ENCODE measurements around the gene MAML2.

MAML2 gene

DNA sequence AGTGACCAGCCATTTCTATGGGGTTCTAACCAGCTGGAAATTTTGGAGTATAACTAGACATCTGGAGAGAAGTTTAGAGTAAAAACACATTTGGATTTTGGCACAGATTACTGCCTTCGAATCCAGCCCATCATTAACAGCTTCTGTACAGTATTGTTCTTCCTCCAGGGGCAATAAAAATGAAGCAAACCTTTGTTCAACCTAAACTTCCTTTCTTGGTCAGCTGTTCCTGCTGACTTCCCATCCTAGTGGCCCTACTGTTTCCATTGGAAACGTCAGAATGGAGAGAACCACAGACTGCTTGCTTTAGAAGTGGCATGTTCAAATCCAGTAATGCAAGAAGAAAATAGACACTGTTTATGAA, 215.4 kb downstream of the MAML2 start:
- no peaks in the 10 kb centered on the region for H3K9me3 ChIP-seq (ENCODE audit: control insufficient read depth, low read length)
- no peak overlapping the region for H3K9ac ChIP-seq (ENCODE audit: low read length)
- H3K36me3 ChIP-seq (ENCODE audit: control insufficient read depth, insufficient read depth, low read length, severe bottlenecking) = peaks cover 4% of the 10 kb centered on the region
- H3K4me3 ChIP-seq (ENCODE audit: low read length) = no peak overlapping the region
- no peaks in the 10 kb centered on the region for H3K27me3 ChIP-seq (replicated peaks; ENCODE audit: control insufficient read depth, insufficient read depth, low read length)
- H3K4me1 ChIP-seq (ENCODE audit: control insufficient read depth, insufficient read depth, low read length) = no peaks in the 10 kb centered on the region
- DNase-seq (ENCODE audit: low read depth) = no peak

GRCh38 chr11:96126917-96127595, 215.9 kb downstream of the MAML2 start:
- peaks cover under 1% of the 10 kb centered on the region for H3K36me3 ChIP-seq (ENCODE audit: control insufficient read depth, insufficient read depth, low read length, severe bottlenecking)

GRCh38 chr11:96125400-96125799, 217.6 kb downstream of the MAML2 start:
- H3K9ac ChIP-seq (ENCODE audit: low read length) = no peak overlapping the region
- no peaks in the 10 kb centered on the region for H3K4me1 ChIP-seq (ENCODE audit: control insufficient read depth, insufficient read depth, low read length)
- H3K27me3 ChIP-seq (replicated peaks; ENCODE audit: control insufficient read depth, insufficient read depth, low read length) = no peaks in the 10 kb centered on the region
- no peaks in the 10 kb centered on the region for H3K9me3 ChIP-seq (ENCODE audit: control insufficient read depth, low read length)
- H3K4me3 ChIP-seq (ENCODE audit: low read length) = no peak overlapping the region
- no peak for DNase-seq (ENCODE audit: low read depth)
- H3K36me3 ChIP-seq (ENCODE audit: control insufficient read depth, insufficient read depth, low read length, severe bottlenecking) = no peaks in the 10 kb centered on the region

More at GRCh38 chr11:96126917-96127595, 215.9 kb downstream of the MAML2 start:
- H3K9ac ChIP-seq (ENCODE audit: low read length) = no peak overlapping the region
- DNase-seq (ENCODE audit: low read depth) = no peak
- no peaks in the 10 kb centered on the region for H3K9me3 ChIP-seq (ENCODE audit: control insufficient read depth, low read length)
- H3K4me3 ChIP-seq (ENCODE audit: low read length) = no peak overlapping the region
- H3K27me3 ChIP-seq (replicated peaks; ENCODE audit: control insufficient read depth, insufficient read depth, low read length) = no peaks in the 10 kb centered on the region
- H3K4me1 ChIP-seq (ENCODE audit: control insufficient read depth, insufficient read depth, low read length) = no peaks in the 10 kb centered on the region

DNA sequence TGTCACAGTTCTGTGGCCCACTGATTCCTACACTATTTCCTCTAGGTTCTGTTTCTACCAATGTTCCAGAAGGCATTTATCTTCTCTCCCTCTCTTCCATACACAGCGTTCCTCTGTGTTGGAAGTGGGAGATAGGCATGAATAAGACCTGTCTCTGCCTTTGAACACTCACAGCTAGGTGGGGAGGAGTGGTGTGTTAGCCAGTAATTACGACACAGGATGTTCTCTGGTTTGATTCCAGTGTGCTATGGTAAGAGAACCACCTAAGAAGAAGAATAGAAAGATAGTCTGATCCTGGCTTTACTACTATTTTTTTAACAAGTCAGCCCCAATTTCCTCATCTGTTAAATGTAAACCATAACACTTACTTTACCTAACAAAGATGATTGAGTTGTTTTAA, 218.8 kb downstream of the MAML2 start:
- Histone ChIP-seq H3K9me3 (ENCODE audit: control insufficient read depth, low read length) (no peaks in the 10 kb centered on the region), H3K4me1 (ENCODE audit: control insufficient read depth, insufficient read depth, low read length) (no peaks in the 10 kb centered on the region), H3K36me3 (ENCODE audit: control insufficient read depth, insufficient read depth, low read length, severe bottlenecking) (no peaks in the 10 kb centered on the region), H3K4me3 (ENCODE audit: low read length) (no peak overlapping the region), H3K9ac (ENCODE audit: low read length) (no peak overlapping the region), H3K27me3 (replicated peaks; ENCODE audit: control insufficient read depth, insufficient read depth, low read length) (no peaks in the 10 kb centered on the region)
- no peak for DNase-seq (ENCODE audit: low read depth)

- Histone ChIP-seq H3K4me1 (ENCODE audit: control insufficient read depth, insufficient read depth, low read length) (no peaks in the 10 kb centered on the region), H3K36me3 (ENCODE audit: control insufficient read depth, insufficient read depth, low read length, severe bottlenecking) (no peaks in the 10 kb centered on the region), H3K9me3 (ENCODE audit: control insufficient read depth, low read length) (no peaks in the 10 kb centered on the region), H3K27me3 (replicated peaks; ENCODE audit: control insufficient read depth, insufficient read depth, low read length) (no peaks in the 10 kb centered on the region), H3K4me3 (ENCODE audit: low read length) (no peak overlapping the region), H3K9ac (ENCODE audit: low read length) (no peak overlapping the region)
- DNase-seq (ENCODE audit: low read depth) = no peak
Measured at GRCh38 chr11:96123301-96123700, 219.7 kb downstream of the MAML2 start.

DNA sequence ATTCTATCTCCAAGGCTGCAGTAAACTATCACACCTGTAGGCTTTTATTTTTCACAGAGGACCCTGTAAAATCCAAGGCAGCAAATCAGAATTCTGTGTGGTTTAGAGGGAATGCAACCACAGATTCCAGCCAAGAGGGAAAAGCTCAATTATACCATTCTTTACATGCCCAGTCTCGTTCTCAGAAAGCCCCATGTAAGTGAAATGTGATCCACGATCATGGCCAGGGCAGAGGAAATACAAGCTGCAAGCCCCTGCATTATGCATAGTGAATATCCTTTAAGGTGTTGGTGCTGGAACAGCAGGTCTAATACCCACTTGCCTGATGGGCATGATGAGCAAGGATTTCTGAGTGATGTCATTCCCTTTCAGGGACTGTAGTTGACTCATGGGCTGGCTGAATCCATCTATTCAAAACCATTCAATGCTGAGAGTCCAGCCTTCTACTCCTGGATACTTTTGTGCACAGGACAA, 220.4 kb downstream of the MAML2 start:
- peak; percentile 66 for DNase-seq (ENCODE audit: low read depth)
- Histone ChIP-seq H3K27me3 (replicated peaks; ENCODE audit: control insufficient read depth, insufficient read depth, low read length) (no peaks in the 10 kb centered on the region), H3K9ac (ENCODE audit: low read length) (no peak overlapping the region), H3K4me3 (ENCODE audit: low read length) (no peak overlapping the region), H3K9me3 (ENCODE audit: control insufficient read depth, low read length) (no peaks in the 10 kb centered on the region), H3K36me3 (ENCODE audit: control insufficient read depth, insufficient read depth, low read length, severe bottlenecking) (no peaks in the 10 kb centered on the region), H3K4me1 (ENCODE audit: control insufficient read depth, insufficient read depth, low read length) (no peaks in the 10 kb centered on the region)

- no peak overlapping the region for H3K9ac ChIP-seq (ENCODE audit: low read length)
- H3K4me3 ChIP-seq (ENCODE audit: low read length) = no peak overlapping the region
- no peaks in the 10 kb centered on the region for H3K4me1 ChIP-seq (ENCODE audit: control insufficient read depth, insufficient read depth, low read length)
- no peak for DNase-seq (ENCODE audit: low read depth)
- no peaks in the 10 kb centered on the region for H3K9me3 ChIP-seq (ENCODE audit: control insufficient read depth, low read length)
- no peaks in the 10 kb centered on the region for H3K36me3 ChIP-seq (ENCODE audit: control insufficient read depth, insufficient read depth, low read length, severe bottlenecking)
- H3K27me3 ChIP-seq (replicated peaks; ENCODE audit: control insufficient read depth, insufficient read depth, low read length) = no peaks in the 10 kb centered on the region
Measured at GRCh38 chr11:96119211-96119610, 223.8 kb downstream of the MAML2 start.

- Histone ChIP-seq H3K9ac (ENCODE audit: low read length) (no peak overlapping the region), H3K36me3 (ENCODE audit: control insufficient read depth, insufficient read depth, low read length, severe bottlenecking) (no peaks in the 10 kb centered on the region), H3K27me3 (replicated peaks; ENCODE audit: control insufficient read depth, insufficient read depth, low read length) (no peaks in the 10 kb centered on the region), H3K4me1 (ENCODE audit: control insufficient read depth, insufficient read depth, low read length) (peaks cover 22% of the 10 kb centered on the region), H3K9me3 (ENCODE audit: control insufficient read depth, low read length) (no peaks in the 10 kb centered on the region), H3K4me3 (ENCODE audit: low read length) (no peak overlapping the region)
- no peak for DNase-seq (ENCODE audit: low read depth)
Measured at GRCh38 chr11:96116376-96116775, 226.6 kb downstream of the MAML2 start.

DNA sequence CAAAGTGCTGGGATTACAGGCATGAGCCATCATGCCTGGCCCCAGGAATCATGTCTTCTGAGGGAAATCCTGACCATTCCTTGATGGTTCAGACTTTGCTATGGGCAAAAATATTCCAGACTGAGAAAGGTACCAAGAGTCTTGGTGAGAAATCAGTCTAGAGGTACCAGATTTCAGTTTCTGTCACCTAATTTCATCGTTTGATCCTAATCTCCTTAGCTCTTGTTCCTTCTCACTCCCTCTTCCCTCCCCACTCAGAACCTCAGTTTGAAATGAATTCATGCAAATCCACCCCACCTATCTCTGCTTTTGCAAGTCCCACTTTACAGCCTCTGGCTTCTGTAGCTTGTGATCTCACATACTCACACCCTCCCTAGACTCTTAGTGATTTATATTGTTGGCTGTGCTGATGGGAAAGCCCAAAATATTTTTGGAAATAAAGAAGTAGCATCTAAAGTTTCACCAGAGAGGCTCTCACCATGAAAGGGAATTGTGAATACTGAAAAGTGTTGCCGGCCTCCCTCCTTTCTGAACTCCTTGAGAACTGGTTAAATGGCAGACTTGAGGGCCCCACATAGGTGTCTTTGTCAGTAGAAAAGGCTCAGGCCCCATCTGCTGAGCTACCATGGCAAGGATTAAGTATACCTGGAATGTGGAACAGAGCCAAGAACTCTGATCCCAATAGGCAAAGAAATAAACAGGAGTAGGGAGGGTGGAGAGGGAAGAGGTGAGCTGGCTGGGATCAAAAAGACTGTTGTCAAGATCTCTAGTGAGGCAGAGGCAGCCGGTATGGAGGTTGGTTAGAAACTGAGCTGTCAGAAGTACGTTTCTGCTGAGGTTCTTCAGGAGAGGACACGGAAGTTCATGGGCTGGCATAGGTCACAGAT, 228.6 kb downstream of the MAML2 start:
- no peaks in the 10 kb centered on the region for H3K9me3 ChIP-seq (ENCODE audit: control insufficient read depth, low read length)
- no peaks in the 10 kb centered on the region for H3K27me3 ChIP-seq (replicated peaks; ENCODE audit: control insufficient read depth, insufficient read depth, low read length)
- no peak overlapping the region for H3K4me3 ChIP-seq (ENCODE audit: low read length)
- no peaks in the 10 kb centered on the region for H3K36me3 ChIP-seq (ENCODE audit: control insufficient read depth, insufficient read depth, low read length, severe bottlenecking)
- no peak overlapping the region for H3K9ac ChIP-seq (ENCODE audit: low read length)
- peaks cover 22% of the 10 kb centered on the region for H3K4me1 ChIP-seq (ENCODE audit: control insufficient read depth, insufficient read depth, low read length)
- no peak for DNase-seq (ENCODE audit: low read depth)

DNA sequence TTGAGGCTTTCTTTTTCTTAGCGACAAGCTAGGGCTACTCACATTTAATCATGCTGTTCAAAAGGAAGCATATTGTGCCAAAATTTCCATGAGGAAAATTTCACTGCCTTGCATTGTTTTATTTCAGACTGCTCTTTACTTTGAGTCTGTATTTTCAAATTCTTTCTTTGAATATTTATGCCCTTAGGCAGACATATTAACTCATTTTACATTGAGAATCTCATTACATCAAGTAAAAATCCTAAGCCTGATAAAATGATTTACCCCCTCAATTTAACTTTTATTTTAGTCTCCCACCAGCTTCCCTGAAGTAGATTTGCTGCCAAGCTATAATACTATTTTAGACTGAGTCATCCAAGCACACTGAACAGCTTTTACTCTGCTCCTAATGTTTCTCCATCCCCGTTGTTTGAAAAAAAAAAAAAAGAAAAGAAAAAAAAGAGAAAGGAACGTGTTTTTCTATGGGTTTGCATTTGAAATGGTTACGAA, 229.8 kb downstream of the MAML2 start:
- DNase-seq (ENCODE audit: low read depth) = peak; percentile 84
- H3K9me3 ChIP-seq (ENCODE audit: control insufficient read depth, low read length) = no peaks in the 10 kb centered on the region
- H3K4me3 ChIP-seq (ENCODE audit: low read length) = peak overlapping the region; percentile 55
- H3K9ac ChIP-seq (ENCODE audit: low read length) = peak overlapping the region; percentile 74
- no peaks in the 10 kb centered on the region for H3K36me3 ChIP-seq (ENCODE audit: control insufficient read depth, insufficient read depth, low read length, severe bottlenecking)
- no peaks in the 10 kb centered on the region for H3K27me3 ChIP-seq (replicated peaks; ENCODE audit: control insufficient read depth, insufficient read depth, low read length)
- H3K4me1 ChIP-seq (ENCODE audit: control insufficient read depth, insufficient read depth, low read length) = peaks cover 22% of the 10 kb centered on the region
